ENCODE results near the gene CCDC69. TPM values are rescaled to one million over a fixed set of nuclear protein-coding genes. Genes with fewer than 3 reads are reported as not detected.

Gene CCDC69
- total RNA-seq, 2 donors from 2014 or later, result 34.8 to 44.8 TPM

DNA sequence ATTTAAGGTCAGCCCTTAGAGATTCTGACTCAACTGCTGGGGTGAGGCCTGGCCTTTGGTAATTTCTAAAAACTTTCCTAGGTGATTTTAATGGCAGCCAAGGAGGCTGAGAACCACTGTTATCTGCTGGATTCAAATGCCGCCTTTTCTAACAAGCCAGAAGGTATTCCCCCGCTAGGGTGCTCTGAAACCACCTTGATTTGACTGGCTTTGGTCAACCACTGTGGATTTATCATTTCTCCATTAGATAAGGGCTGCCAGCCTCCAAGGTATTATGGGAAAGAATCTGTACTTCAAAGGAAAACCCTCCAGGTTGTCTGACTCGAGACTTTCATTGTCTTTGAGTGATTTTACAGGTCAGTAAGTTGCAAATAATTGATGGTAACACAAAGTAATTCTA is 70.6 kb downstream of the CCDC69 start:
- WGBS, 2 donors, result 61 to 66% methylated on average over 3 of the region's 3 CpGs
- no peak for TF ChIP-seq POLR2A (IDR thresholded peaks at IDR 0.05)
- TF ChIP-seq, protein P1, sequence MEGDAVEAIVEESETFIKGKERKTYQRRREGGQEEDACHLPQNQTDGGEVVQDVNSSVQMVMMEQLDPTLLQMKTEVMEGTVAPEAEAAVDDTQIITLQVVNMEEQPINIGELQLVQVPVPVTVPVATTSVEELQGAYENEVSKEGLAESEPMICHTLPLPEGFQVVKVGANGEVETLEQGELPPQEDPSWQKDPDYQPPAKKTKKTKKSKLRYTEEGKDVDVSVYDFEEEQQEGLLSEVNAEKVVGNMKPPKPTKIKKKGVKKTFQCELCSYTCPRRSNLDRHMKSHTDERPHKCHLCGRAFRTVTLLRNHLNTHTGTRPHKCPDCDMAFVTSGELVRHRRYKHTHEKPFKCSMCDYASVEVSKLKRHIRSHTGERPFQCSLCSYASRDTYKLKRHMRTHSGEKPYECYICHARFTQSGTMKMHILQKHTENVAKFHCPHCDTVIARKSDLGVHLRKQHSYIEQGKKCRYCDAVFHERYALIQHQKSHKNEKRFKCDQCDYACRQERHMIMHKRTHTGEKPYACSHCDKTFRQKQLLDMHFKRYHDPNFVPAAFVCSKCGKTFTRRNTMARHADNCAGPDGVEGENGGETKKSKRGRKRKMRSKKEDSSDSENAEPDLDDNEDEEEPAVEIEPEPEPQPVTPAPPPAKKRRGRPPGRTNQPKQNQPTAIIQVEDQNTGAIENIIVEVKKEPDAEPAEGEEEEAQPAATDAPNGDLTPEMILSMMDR (IDR thresholded peaks at IDR 0.05), result no peak
- Histone ChIP-seq H3K4me3 (no peak overlapping the region), H3K9me3 (no peaks in the 10 kb centered on the region), H3K27ac (no peak overlapping the region), H3K4me1 (peaks cover 62% of the 10 kb centered on the region), H3K36me3 (replicated peaks in 1 of 2; ENCODE audit: insufficient read depth in 1 of 2, low read depth in 2 of 2) (no peaks in the 10 kb centered on the region), H3K27me3 (no peaks in the 10 kb centered on the region)
- intact Hi-C loops (cut with DNase I), result no loop called here
- DNase-seq (no peak), ATAC-seq (no peak)

DNA sequence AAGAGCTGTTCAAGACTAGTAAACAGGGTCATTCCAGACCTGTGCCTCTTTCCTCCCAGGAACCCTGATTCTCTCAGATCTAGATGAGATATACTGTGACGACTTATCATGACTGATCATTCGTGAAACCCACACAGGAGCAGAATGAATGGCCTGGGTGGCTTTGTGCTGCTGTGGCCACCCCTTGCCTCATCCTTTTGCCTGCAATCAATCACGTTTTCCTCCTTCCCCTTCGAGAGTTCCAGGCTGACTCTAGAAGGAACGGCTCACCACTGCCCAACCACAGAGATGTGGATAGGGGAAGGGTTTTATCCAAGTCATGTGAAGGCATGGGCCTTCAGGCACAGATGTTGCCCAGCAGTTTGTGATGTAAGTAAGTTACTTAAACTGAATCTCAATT is 72.1 kb downstream of the CCDC69 start:
- Histone ChIP-seq H3K4me3 (no peak overlapping the region), H3K27ac (peak overlapping the region in 1 of 4 donors; percentile 49), H3K36me3 (replicated peaks in 1 of 2; ENCODE audit: insufficient read depth in 1 of 2, low read depth in 2 of 2) (no peaks in the 10 kb centered on the region), H3K9me3 (no peaks in the 10 kb centered on the region), H3K4me1 (peaks cover 52% of the 10 kb centered on the region), H3K27me3 (no peaks in the 10 kb centered on the region)
- intact Hi-C loops (cut with DNase I), result no loop called here
- no peak for TF ChIP-seq POLR2A (IDR thresholded peaks at IDR 0.05)
- TF ChIP-seq, protein P1 (IDR thresholded peaks at IDR 0.05), result no peak
- ATAC-seq (no peak), DNase-seq (peak in 1 of 4 donors; percentile 62)
- WGBS, 2 donors, result 61 to 82% methylated on average over 5 of the region's 5 CpGs

DNA sequence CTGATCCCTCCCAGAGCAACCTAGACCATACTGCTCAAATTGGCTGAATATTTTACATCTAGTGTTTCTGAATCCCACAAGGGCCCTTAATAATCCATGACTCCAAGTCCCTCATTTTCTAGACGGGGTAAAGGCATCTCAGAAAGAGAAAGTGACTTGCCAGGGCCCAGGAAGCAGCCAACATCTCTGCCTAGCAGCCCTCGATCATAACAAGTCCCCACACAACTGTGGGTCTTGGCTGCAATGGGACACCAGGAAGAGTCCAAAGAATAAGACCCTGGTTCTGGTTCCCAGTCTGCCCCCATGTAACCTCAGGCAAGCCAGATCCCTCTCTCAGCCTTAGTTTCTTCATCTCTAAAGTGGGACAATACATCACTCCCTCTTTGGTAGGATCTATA is 72.6 kb downstream of the CCDC69 start:
- H3K27me3 ChIP-seq, result no peaks in the 10 kb centered on the region
- 72 to 75% methylated on average over 2 of the region's 2 CpGs for WGBS, 2 donors
- H3K27ac ChIP-seq, result peak overlapping the region in 2 of 4 donors; percentile 44 to 49
- H3K4me3 ChIP-seq, result no peak overlapping the region
- H3K36me3 ChIP-seq (replicated peaks in 1 of 2; ENCODE audit: insufficient read depth in 1 of 2, low read depth in 2 of 2), result no peaks in the 10 kb centered on the region
- ATAC-seq, result no peak
- H3K9me3 ChIP-seq, result no peaks in the 10 kb centered on the region
- TF ChIP-seq, protein P1 (IDR thresholded peaks at IDR 0.05), result no peak
- TF ChIP-seq POLR2A (IDR thresholded peaks at IDR 0.05), result no peak
- intact Hi-C loops (cut with DNase I), result no loop called here
- peaks cover 47% of the 10 kb centered on the region for H3K4me1 ChIP-seq
- DNase-seq, result no peak

DNA sequence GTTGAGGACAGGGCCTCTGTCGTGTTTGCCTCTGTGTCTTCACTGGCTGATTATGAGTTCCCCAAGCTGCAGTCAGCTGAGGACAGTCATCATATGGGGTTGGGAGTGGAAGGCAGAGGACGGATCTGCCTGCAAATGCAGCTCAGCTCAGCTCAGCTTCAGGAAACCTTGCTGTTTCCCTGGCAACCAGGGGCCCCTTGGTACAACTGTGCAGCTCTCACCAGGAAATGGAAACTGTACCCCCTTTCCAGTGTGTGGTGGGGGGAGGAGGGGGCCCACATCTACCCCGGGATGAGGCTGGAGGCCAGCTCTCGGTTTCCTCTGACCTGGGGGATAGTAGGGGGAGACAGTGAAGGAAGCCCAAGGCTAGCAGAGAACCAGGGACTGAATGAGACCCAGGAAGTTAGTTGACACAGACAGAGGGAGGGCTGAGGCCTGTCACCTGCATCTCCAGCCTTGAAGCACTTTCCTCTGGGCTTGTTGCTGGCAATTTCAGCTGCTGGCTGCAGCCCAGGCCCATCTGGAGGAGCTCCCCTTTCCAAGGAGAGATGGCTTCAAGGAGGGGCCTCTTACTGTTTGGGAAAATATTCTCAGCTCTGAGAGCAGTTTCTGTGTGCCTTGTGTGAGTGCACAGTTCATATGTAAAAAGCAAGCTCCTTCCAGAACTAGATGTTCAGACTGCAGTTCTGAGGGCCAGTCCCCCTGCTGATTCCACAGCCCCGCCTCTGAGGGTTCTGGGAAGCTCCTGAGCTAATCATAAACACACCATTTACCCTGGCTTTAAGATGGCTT is 73.2 kb downstream of the CCDC69 start:
- H3K36me3 ChIP-seq (replicated peaks in 1 of 2; ENCODE audit: insufficient read depth in 1 of 2, low read depth in 2 of 2), result no peaks in the 10 kb centered on the region
- no peak overlapping the region for H3K4me3 ChIP-seq
- TF ChIP-seq, protein P1 (IDR thresholded peaks at IDR 0.05), result no peak
- no peak for TF ChIP-seq POLR2A (IDR thresholded peaks at IDR 0.05)
- WGBS, 2 donors, result 54 to 58% methylated on average over 5 of the region's 5 CpGs
- intact Hi-C loops (cut with DNase I), result no loop called here
- ATAC-seq (peak; percentile 31), DNase-seq (peak in 3 of 4 donors; percentile 31 to 60 (median 49))
- H3K27ac ChIP-seq, result peak overlapping the region in 2 of 4 donors; percentile 44 to 49
- H3K9me3 ChIP-seq, result no peaks in the 10 kb centered on the region
- H3K4me1 ChIP-seq, result peaks cover 41% of the 10 kb centered on the region
- H3K27me3 ChIP-seq, result no peaks in the 10 kb centered on the region

GRCh38 chr5:151148583-151148982 is 75.3 kb downstream of the CCDC69 start:
- intact Hi-C loops (cut with DNase I), result no loop called here
- WGBS, 2 donors, result 81 to 85% methylated on average over 7 of the region's 7 CpGs
- Histone ChIP-seq H3K27me3 (no peaks in the 10 kb centered on the region), H3K36me3 (replicated peaks in 1 of 2; ENCODE audit: insufficient read depth in 1 of 2, low read depth in 2 of 2) (no peaks in the 10 kb centered on the region), H3K9me3 (no peaks in the 10 kb centered on the region), H3K4me1 (peaks cover 25% of the 10 kb centered on the region), H3K4me3 (no peak overlapping the region), H3K27ac (no peak overlapping the region)
- no peak for TF ChIP-seq POLR2A (IDR thresholded peaks at IDR 0.05)
- TF ChIP-seq, protein P1 (IDR thresholded peaks at IDR 0.05), result no peak
- DNase-seq, result no peak
- ATAC-seq, result no peak

Data from body of pancreas (tissue), 4 donors.